NCI-H2107 treated with DMSO at 0.1 percent for 48 hours (cell line): ENCODE measurements around the gene TMEM108.

Experiments used
- DNase-seq: peaks from one replicate; lab custom pipeline; 2025; ENCODE audit not compliant: unreplicated experiment; lab: John Stamatoyannopoulos, UW

Gene TMEM108

DNA sequence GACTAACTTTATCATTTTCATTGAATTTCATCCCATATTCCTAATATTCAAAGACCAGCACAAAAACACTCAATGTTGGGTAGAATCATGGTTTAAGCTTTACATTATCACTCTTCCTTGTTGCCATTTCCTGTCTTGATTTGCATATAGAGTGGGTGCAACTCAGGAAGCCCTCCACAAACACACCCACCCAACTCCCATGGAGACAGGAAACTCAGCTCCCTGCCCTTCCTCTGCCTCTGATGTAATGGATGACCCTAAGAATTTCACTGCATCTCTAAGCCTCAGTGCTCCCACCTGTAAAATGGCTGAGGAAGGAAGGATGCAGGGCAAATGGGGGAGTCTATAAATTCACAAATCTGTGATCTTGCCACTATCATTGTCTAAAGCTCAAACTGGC is 263.5 kb downstream of the TMEM108 start:
- DNase-seq: no peak

DNA sequence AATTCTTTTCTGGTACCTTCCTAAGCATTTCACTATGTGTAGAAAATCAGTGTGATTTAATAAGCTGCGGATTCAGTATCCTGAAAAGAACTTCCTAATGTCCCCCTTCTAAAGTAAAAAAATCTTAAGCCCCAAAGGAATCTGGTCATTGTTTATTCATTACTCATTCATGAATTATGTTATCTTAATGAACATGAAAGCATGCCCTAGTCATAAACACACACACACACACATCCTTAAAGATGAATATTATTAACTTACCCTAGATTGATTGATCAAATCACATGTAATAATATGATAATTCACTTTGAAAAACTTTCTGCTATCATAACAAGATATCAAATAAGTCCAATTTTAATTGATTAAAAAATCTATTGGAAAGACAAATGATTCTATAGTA is 265.2 kb downstream of the TMEM108 start:
- no peak for DNase-seq

DNA sequence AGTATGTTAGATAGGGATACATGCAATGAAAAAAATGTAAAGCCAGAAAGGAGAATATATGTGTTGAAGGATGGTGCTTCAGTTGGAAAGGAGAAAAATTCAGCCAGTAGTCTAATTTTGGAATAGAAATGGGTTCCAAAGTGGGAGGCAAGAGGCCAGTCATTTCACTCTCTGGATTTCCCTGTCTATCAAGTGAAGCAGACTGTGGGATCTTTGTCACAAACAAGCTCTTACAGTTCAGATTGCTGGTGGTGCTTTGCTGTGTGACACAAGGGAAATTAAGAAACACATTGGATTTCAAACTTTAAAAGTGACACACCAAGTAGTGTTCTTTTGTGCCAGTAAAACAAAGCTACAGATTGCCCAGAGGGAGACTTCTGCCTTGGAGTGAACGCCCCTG is 279.7 kb downstream of the TMEM108 start:
- no peak for DNase-seq

DNA sequence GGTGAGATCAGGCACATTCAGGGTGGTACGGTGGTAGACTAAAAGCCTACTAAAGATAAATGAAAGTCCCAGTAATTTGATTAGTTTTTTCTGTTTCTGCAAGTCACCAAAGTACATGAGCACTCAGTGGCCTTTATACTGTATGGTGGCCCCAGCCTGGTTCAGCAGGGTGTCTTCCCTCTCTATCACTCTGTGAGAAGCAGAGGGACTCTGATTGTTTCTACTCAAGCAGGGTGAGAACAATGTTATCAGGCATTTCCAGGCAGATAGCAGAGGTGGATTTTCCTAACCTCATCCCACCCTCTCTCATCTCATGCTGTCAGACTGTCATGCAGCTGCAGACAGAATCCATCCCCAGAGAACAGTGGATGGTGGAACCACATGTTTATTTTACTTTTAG is 290.2 kb downstream of the TMEM108 start:
- no peak for DNase-seq

GRCh38 chr3:133329626-133330025 is 291.4 kb downstream of the TMEM108 start:
- peak; percentile 19 for DNase-seq

DNA sequence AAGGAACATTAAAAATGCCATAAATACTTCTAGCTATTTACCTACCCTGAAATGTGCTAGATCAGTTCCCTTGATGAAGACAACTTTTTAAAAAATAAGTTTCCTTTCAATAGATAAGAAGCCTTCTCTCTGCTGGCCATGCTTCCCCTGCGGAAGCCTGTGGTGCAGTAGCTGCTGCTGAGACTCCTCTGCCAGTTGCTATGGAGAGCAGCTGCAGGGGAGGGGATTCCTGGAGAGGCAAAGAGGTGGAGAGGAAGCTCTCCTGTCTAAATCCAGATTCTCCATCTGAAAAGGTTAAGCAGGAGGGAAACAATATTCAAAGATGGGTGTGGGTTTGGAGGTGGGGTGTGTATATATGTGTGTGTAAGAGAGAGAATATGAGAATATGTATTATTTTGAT is 291.9 kb downstream of the TMEM108 start:
- DNase-seq: peak; percentile 23

- DNase-seq: no peak
These were observed 292.3 kb downstream of the TMEM108 start for GRCh38 chr3:133330522-133330921.

- DNase-seq: no peak
These were observed 316.5 kb downstream of the TMEM108 start for GRCh38 chr3:133354721-133355120.

DNA sequence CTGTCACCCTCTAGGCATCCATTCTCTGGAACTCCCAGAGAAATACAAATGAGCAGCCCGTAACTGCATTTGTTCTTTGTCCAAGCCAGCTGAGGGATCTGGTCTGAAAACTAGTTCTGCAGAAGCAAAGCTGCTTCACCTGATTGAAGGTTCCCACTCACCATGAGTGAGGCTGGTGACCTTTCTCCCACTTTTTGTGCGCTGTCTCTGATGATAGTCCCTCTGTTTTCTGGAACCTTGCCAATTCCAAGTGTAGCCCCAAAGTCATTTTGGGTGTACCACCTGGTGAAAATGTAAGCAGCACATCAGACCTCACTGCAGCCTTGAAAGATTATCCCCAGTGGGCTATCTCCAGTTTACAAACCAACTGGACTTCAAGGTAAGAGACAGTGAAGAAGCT is 322.3 kb downstream of the TMEM108 start:
- DNase-seq: no peak

DNA sequence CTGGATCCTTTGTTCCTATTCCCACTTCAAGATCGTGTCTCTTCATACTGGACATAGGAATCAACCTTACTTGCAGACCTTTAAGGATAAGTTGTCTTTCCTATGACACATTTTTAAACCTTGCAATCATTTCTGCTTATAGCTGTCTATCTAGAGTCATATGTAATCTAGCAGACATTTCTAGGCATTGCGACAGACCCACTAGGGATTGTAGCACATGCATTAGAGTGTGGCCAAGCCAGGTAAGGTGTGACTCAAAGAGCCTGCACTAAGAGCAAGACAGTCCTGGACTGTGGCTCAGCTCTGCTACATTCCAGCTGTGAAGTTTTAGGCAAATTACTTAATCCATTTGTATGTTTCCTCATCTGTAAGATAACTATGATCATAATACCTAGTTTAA is 322.8 kb downstream of the TMEM108 start:
- DNase-seq: no peak

- DNase-seq: no peak
These were observed 323.2 kb downstream of the TMEM108 start for GRCh38 chr3:133361435-133361834.

GRCh38 chr3:133362539-133362938 is 324.3 kb downstream of the TMEM108 start:
- no peak for DNase-seq

DNA sequence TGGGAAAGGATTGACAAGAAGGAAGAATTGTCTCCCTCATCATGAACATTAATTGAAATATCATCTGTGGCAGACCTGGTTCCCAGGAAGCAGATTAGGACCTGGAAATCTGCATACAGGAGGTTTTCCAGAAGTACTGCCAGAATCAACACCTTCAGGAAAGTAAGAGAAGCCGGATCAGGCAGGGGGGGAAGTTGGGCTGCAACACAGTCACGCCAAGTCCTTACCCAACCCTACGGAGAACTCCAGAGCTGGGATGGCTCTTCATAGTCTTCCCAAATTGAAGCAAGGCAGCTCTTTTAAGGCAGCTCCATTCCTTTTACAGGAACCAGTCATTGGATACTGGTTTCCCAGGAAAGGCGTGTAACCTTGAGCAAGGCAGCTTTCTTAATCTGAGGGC is 326.5 kb downstream of the TMEM108 start:
- DNase-seq: no peak

DNA sequence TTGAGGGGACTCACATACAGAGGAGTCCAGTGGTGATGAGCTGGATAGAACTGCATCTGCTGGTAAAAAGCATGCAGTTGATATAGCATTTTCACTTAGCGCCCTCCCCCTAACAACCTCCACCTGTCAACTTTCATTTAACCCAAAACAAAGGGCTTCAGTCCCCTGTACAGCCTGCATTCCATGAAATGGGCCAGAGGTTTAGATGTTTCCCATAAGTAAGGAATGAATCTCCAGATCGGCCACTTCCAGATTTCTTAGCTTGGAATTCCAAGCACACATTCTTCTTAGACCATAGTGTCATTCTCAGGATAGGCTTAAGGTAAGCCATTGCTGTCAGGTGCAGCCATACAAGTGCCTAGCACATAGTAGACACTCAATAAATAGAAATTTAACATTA is 328.7 kb downstream of the TMEM108 start:
- DNase-seq: no peak

- no peak for DNase-seq
These were observed 329.2 kb downstream of the TMEM108 start for GRCh38 chr3:133367403-133367802.

- no peak for DNase-seq
These were observed 329.8 kb downstream of the TMEM108 start for GRCh38 chr3:133367956-133368355.

DNA sequence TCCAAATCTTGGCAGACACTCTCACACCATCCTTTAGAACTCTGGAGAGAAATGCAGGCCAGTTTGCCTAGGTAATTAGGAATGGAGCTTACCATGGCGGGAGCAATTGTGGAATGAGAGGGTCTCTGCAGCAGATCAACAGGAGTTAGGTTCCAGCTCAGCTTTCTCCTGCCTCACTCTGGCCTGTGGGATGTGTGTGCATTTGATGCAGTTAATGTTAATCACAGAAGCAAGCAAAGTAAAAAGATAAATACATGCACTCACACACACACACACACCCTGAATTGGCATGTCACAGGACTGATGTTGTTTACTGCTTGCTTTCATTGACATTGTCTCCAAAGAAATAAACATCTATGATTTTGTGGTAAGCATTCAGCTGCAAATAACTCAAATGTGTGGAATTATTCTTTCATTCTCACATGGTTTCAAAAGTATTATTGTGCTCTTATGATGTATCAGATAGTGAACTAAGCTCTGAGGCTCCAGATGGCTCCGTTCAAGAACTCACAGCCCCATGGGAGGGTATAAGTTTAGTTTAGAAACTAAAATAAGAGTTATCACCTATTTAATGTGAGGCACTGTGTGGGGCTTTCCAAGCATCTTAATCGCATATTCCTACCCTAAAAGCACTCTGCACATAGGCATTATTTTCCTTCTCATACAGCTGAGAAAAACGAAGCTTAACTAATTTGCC is 330.3 kb downstream of the TMEM108 start:
- DNase-seq: no peak

- no peak for DNase-seq
These were observed 330.9 kb downstream of the TMEM108 start for GRCh38 chr3:133369068-133369440.

DNA sequence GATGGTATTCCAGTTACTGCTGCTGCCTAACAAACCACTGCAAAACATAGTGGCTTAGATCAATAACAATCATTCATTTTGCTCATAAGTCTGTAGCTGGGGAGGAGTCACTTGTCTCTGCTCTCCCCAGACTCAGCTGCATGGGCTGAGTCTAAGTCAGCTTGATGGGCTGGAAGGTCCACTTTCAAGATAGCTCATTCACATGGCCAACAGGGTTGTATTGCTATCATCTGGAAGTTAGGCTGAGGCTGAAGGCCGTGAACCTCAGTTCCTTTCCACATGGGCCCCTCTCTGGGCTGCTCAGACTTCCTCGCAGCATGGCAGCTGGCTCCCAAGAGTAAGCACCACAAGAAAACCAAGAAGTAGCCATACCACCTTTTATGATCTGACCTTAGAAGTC is 333.0 kb downstream of the TMEM108 start:
- no peak for DNase-seq

GRCh38 chr3:133371676-133372075 is 333.5 kb downstream of the TMEM108 start:
- DNase-seq: no peak

- DNase-seq: peak; percentile 85
These were observed 336.7 kb downstream of the TMEM108 start for GRCh38 chr3:133374708-133375402.

- DNase-seq: no peak
These were observed 337.2 kb downstream of the TMEM108 start for GRCh38 chr3:133375403-133375745.

- DNase-seq: no peak
These were observed 338.6 kb downstream of the TMEM108 start for GRCh38 chr3:133376810-133377209.
